Glomerular visceral epithelial cell (primary cell): ENCODE measurements around the gene GOLGA8B.
"Not testable (repeated sequence)": the region's sequence is repeated elsewhere in the genome, so short reads cannot be mapped to it uniquely, and the experiment has no call there.

Experiments used
- DNase-seq: peaks from one replicate; pipeline ENCODE4 v3.0.0-alpha.2; 2016; ENCODE audit errors: extremely low spot score

Gene GOLGA8B

GRCh38 chr15:34597316-34597715 lies 13.9 kb upstream of the GOLGA8B start:
- DNase-seq: no peak

DNA sequence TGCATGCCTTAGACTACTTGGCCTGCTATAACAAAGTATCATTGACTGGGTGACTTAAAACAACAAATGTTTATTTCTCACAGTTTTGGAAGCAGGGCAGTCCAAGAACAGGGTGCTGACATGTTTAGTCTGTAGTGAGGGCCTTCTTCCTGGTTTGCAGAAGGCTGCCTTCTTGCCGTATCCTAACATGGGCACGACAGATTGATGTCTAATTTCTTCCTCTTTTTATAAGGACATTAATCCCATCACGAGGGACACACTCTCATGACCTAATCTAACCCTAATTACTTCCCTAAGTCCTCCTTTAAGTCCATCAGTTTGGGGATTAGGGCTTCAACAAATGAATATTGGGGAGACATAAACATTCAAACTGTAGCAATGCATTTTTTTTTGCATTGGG lies 10.9 kb upstream of the GOLGA8B start:
- DNase-seq: no peak

DNA sequence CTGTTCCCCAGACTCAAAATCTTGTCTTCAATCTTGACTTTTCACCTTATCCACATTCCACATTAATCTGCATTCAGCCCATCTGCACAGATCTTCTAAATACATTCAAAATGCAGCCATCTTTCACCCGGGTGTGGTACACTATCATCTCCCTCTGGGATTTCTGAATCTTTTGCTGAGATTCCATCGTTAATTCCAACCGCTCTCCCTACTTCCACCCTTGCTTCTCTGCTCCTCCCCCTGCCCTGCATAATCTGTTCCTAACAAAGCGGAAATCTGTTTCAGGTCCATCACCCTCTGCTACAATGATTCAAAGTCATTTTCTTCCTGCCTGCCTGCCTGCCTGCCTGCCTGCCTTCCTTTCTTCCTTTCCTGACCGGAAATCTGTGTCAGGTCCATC lies 7.9 kb upstream of the GOLGA8B start:
- no peak for DNase-seq

DNA sequence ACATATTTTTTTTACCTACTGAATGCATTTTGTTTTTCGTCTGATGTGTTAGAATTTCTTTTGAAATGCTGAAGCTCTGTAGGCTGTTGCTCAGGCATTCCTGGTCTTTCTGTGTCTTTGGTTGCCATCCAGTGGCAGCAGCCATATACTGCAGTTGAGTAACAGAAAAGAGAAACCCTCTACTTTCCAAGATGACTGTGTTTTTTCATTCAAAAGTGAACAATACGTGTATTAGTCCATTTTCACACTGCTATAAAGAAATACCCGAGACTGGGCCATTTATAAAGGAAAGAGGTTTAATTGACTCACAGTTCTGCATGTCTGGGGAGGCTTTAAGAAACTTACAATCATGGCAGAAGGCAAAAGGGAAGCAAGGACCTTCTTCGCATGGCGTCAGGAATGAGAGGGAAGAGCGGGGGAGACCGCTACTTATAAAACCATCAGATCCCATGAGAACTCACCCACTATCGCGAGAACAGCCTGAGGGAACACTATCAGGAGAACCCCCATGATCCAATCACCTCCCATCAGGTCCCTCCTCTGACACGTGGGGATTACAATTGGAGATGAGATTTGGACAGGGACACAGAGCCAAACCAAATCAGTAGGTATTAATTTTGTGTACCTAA lies 4.7 kb upstream of the GOLGA8B start:
- DNase-seq: peak; percentile 84

DNA sequence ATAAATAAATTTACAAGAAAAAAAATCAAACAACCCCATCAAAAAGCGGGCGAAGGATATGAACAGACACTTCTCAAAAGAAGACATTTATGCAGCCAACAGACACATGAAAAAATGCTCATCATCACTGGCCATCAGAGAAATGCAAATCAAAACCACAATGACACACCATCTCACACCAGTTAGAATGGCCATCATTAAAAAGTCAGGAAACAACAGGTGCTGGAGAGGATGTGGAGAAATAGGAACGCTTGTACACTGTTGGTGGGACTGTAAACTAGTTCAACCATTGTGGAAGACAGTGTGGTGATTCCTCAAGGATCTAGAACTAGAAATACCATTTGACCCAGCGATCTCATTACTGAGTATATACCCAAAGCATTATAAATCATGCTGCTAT lies 2.5 kb upstream of the GOLGA8B start:
- DNase-seq: not testable (repeated sequence)

GRCh38 chr15:34584996-34585395 lies 1.5 kb upstream of the GOLGA8B start:
- no peak for DNase-seq

GRCh38 chr15:34584330-34584668 lies 848 bp upstream of the GOLGA8B start:
- no peak for DNase-seq

DNA sequence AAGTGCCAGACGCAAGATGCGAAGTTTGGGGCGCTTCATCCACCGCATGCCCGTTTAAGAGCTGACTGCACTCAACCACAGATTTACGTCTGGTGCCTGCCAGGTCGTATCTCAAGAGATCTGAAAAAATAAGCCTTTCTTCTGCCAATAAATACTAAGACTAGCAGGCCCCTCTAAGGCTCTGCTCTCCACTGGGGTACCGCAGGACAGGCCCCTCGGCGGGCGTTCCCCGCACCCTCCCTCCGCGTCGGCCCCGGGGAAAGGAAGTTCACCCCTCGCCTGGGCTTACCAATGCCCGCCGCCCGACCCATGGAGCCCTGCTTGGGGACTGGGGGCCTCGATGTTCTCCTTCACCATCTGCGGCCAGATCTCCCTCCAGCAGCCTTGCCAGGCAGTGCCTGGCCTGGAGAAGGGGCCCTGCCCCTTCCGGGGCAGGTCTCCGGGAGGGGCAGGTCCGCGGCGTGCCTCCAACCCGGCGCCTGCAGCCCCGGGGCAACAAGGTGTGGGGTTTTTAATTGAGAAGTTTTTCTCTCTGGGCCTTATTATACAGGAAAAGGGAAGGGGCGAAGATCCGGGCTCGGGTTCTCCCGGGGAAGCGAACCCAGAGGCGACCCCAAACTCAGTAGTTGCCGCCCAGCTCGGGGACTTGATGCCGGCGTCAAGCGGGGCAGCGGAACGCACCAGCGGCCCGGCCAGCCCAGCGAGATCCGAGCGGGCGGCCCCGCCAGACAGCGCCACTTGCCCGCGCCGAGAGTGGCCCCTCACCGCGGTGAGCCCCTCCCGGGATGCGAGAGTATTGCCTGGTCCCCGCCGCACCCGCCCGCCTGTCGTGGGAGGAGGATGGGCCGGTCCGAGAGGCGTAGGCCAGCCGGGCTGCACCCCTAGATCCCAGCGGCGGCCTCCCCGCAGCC lies 735 bp downstream of the GOLGA8B start:
- peak; percentile 56 for DNase-seq

DNA sequence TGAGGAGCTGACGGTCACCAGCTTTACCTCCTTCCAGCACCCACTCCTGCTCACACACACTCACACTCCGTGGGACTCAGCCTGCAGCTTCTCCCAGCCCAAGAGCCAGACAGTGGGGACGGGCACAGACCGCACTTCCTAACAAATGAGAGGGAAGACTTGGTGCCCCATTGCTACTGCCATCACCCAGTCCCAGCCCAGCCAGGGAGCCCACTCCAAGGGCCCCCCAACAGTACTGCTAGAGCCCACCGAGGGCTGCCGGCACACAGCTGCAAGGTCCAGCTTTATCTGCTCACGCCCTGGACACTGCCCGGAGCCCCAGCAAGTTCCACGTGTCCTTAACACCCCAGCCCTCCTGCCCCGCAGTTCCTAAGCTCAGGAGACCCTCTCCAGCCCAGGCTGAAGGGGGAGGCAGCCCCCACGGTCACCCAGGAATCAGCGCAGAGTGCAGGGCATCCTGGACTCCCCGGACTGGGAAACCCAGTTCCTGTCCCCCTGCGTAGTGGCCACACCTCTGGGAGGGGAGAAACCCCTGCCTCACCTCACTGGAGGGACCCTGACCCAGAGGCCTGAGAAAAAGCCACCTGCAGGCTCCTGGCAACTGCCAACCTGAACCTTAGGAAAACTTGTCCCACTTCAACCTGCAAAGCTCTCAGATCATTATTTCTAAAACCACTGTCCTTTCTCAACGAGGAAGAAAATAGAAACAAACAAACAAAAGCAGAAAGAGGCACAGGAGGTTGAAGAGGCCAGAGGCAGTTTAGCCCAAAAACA lies 1.6 kb downstream of the GOLGA8B start:
- not testable (repeated sequence) for DNase-seq

GRCh38 chr15:34581043-34581365 lies 2.4 kb downstream of the GOLGA8B start:
- DNase-seq: no peak

DNA sequence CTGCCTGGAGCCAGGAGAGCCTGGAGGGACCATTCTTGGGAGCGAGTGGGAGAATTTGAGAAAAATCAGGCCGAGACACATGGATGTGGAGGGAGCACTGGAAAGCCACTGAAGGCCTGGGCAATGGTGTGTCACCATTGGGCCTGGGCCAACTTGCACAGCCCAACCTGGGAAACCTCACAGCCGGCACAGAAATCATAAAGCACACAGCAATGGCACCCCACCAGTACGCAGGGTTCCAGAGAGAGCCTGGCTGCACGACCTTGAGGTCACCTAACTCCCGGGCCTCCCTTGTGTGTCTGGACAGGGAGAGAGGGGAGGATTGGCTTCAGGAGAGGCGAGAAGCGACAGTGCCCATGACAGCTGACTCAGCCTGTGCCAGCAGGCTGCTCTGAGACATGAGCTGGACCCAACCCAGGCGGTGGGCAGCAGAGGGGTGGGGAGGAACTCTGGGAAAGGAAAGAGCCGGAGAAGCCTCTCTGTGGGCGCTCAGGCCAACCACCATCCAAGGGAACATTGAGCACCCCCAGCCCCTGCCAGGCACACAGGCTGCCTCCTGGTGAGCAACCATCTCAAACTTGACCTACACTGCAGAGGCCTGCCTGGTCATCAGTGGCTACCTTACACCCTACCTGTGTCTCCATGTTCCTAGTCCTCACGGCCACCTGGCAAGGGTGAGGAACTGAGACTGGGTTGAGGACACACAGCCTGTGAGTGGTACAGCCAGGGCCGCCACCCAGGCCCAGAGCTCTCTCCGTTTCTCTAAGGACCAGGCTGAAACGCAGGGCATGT lies 3.0 kb downstream of the GOLGA8B start:
- DNase-seq: not testable (repeated sequence)

- DNase-seq: no peak
These were observed 5.2 kb downstream of the GOLGA8B start for GRCh38 chr15:34578283-34578674.

DNA sequence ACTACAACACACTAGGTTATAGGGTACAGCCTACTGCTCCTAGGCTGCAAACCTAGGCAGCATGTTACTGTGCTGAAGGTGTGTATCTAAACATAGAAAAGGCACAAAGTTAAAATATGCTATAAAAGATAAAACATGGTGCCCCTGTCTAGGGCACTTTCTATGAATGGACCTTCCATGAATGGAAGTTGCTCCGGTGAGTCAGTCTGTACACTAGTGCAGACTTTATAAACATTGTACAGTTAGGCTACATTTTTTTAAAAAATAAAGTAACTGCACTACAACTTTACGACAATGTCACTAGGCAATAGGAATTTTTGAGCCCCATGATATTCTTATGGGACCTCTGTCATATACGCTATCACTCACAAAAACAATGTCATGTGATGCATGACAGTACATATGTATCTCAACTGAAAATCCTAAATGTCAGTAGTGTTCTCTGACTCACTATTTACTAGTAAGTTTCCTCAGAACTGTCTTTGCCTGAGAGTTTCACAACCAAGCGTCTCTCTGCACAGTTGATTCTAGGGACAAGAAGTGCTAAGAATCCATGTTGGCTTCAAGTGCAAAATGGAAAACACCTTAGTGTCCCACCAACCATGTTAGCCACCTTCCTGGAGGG lies 5.7 kb downstream of the GOLGA8B start:
- not testable (repeated sequence) for DNase-seq

DNA sequence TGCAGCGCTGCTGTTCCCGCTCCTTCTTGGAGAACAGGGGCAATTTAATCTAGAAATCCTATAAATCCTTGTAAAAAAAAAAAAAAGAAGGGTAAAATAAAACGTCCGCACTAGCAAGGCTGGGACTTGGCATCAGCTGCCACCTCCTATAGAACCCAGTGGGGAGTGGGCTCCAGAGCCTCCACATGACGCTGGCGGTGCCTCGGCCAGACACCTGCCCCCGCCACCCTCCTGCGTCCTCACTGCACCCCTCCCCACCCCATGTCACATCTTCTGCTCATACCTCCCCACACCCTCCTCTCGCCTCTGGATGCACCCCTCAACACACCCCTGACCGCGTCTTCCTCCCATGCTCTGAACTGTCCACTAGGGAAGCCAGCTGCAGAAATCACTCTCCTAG lies 8.4 kb downstream of the GOLGA8B start:
- DNase-seq: not testable (repeated sequence)

DNA sequence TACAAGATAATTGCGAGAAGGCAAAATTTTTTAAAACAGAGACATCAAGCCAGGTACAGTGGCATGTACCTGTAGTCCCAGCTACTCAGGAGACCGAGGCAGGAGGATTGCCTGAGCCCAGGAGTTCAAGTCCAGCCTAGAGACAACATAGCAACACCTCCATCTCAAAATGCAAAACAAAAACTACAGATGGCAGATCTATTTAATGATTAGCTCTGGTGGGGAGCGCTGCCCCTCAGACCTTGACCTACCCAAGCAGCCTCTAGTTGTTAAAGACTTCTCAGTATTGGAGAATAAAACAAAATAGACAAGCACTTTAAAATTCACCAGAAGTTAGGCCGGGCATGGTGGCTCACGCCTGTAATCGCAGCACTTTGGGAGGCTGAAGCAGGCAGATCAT lies 10.5 kb downstream of the GOLGA8B start:
- DNase-seq: not testable (repeated sequence)

- not testable (repeated sequence) for DNase-seq
These were observed 11.3 kb downstream of the GOLGA8B start for GRCh38 chr15:34572019-34572641.

DNA sequence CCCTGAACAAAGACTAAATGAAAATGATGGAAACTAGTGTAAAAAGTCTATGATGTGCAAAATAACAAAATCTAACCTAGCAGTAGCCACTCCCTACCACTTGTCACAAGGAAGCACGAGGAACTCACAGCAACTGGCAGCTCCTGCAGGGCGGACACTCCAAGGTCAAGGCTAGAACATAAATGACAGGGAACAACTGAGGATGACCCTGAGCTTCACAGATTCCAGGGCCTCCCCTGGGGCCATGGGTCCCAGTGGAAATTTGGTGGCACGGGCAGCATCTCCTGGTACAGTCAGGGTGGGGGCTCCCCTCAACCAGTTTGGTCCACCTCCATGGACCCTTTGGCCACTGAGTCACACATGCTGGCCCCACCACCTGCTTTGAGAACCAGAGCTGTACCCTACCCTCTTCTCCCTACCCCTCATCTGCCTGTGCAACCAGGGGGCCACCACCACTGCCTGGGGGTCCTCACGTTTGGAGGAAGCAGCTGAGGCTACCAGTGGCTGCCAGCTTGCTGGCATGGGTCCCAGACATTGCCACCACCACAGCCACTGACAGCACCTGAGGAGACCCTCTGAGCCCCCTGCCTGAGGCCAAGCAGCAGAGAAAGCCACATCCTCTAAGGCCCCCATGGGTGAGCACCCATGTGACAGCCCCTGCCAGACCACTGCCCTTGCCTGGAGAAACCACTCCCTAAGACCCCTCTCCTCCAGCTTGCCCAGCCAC lies 13.6 kb downstream of the GOLGA8B start:
- DNase-seq: not testable (repeated sequence)

DNA sequence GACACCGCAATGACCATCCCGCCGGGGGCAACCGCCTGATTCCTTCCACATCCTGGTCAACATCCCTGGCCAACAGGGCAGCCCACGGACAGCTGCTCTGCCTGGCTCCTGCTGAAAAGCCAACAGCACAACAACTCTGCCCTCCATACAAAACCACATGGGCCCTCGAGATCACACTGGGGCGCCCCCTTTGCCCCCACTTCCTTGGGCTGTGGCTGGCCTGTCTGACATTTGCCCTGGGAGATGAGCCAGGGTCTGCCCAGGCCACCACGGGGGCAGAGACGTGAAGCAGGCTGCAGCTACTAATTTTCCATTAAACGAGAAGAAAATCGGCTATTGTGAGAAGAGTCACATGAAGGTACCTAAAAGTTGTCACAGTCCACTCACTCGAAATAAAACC lies 16.3 kb downstream of the GOLGA8B start:
- not testable (repeated sequence) for DNase-seq

- DNase-seq: not testable (repeated sequence)
These were observed 18.7 kb downstream of the GOLGA8B start for GRCh38 chr15:34564711-34565110.

DNA sequence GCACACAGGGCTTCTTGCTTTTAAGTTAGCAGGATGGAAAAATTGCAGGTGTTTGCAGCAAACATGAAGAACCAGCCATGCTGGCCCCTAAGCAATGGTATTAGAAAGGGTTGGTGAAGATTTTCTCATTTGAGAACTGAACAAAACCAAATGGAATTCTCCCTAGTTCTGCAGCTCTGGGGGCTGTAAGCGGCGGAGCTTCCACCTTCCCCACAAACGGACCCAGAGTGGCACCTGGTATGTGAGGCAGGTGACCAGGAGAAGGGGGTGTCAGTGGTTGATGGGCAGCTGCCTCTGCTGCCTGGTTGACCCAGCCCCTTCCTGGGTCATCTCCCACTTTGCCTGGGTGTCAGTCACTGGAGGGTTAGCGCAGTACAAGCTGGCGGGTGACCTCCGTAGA lies 22.6 kb downstream of the GOLGA8B start:
- DNase-seq: not testable (repeated sequence)
